Limb (tissue), 2 donors: ENCODE results near the gene GRIK1.

ENCODE experiments used
- DNase-seq, 2 donors: peaks; one replicate each; pipeline ENCODE4 v3.0.0-alpha.2; 2016; ENCODE audit errors: extremely low spot score in 2 of 2

Gene GRIK1

GRCh38 chr21:29829564-29830275 lies 110.1 kb downstream of the GRIK1 start:
- DNase-seq = no peak

DNA sequence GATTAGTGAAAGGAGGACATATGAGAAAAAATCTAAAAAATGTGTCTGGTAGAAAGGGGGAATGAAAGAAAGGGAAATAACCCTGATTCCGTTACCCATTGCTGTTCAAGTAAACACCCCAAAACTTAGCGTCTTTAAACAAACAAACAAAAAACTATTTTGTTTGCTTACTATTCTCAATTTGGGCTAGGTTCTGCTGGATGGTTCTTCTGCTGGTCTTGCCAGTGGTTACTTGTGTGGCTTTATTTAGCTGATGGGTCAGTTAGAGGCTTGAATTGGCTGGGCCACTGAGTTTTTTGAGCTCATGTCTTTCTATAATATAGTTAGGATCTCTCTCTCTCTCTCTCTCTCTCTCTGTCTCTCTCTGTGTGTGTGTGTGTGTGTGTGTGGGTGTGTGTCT lies 112.1 kb downstream of the GRIK1 start:
- DNase-seq = no peak

GRCh38 chr21:29827236-29827635 lies 112.6 kb downstream of the GRIK1 start:
- no peak for DNase-seq

DNA sequence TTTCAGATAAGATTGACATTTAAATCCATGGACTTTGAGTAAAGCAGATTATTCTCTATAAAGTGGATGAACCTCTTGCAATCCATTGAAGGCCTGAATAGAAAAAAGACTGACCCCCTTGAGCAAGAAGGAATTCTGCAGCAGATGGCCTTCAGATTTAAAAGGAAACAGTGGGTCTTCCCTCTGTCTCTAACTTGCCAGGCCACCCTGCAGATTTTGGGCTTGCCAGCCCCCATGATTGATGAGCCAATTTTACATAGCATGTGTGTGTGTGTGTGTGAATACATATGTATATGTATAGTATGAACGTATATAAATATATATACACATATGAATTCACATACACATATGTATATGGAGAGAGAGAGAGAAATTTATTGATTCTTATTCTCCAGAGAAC lies 113.4 kb downstream of the GRIK1 start:
- DNase-seq = no peak

DNA sequence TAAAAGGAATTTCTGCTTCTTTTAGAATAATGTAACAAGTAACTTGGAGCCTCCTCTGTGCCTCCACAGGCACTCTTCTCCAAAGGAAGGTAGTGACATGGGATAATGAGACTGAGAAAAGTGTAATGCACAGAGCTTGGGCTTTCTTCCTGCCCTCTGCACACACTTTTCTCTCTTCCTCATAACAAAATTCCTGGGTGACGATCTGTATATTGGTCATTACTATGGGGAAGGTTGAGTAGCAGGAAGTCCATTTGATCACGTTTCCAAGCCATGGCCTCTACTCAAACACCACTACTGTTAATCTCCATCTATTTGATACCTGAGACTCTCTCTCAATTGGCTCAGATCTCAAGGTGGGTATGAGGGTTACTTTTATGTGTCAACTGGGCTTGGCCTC lies 113.9 kb downstream of the GRIK1 start:
- DNase-seq = no peak

- no peak for DNase-seq
These were observed 114.5 kb downstream of the GRIK1 start for GRCh38 chr21:29825345-29825744.

DNA sequence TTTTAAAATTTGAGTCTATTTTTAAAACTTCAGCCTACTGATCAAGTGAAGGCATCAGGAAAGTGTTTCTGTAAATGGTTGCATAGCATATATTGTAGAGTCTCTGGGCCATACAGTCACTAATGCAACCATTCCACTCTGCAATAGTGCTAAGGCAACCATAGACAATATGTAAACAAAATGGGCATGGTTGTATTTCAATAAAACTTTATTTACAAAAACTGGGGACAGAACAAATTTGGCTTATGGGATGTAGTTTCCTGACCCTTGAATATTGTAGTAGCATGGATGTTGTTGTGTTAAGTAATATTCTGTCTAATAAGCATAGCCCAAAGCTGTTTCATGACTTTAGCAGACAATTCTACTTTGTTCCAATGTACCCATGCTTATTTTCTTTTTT lies 117.7 kb downstream of the GRIK1 start:
- no peak for DNase-seq

GRCh38 chr21:29821230-29821629 lies 118.6 kb downstream of the GRIK1 start:
- no peak for DNase-seq

GRCh38 chr21:29819675-29820326 lies 120.0 kb downstream of the GRIK1 start:
- no peak for DNase-seq

- no peak for DNase-seq
These were observed 121.3 kb downstream of the GRIK1 start for GRCh38 chr21:29818383-29818921.

DNA sequence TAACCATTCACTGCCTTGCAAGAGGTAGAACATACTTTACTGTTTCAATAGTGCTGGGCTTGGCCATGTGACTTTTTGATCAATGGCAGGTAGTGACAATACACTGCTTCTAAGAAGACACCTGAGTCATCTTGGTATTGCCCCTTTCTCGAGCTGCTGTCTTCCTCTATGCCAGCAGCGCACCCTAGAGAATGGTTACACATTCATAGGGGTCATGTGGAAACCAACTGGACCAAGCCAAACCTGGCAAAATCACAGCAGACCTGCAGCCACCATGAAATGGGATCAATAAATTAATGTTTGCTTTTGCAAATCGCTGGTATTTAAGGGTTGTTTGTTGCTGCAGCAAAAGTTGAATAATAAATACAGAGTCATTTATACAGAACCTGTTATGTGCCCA lies 122.3 kb downstream of the GRIK1 start:
- DNase-seq = no peak

- no peak for DNase-seq
These were observed 126.8 kb downstream of the GRIK1 start for GRCh38 chr21:29812947-29813346.

DNA sequence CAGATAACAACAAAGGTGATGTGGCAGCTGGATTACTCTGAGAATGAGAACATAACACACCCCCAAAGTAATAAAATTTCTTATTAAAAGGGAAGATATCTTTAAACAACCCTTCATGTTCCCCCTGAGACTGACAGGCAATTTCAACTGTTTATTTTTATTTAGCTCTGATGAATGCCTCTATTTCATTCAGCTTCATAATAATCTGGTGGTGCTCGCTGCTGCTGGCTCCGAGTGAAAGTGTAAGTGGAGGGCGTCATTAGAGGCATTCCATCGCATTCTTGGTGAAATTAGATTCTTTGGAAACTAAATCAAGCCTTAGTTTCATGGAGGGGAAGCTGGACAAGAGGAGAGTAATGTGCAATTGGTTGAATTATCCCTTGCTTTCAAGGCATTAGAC lies 128.9 kb downstream of the GRIK1 start:
- no peak for DNase-seq

DNA sequence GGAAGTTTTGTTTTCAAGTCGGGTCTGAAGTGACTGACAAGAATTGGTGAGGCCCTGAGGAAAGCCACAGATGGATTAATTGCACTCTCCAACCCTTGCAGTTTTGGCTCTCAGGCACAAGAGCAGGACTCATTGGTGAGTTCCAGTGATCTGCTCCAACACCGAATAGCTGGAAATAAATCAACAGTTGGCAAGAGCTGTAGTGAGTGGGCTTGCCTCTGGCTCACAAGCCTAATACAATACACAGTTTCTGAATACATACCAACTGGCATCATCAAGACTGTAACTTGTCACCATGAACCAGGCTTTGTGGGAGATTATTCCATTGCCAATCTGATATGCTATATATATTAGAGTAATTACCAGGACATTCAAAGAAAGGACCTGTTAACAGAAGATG lies 131.6 kb downstream of the GRIK1 start:
- DNase-seq = no peak

GRCh38 chr21:29805105-29805504 lies 134.7 kb downstream of the GRIK1 start:
- no peak for DNase-seq

DNA sequence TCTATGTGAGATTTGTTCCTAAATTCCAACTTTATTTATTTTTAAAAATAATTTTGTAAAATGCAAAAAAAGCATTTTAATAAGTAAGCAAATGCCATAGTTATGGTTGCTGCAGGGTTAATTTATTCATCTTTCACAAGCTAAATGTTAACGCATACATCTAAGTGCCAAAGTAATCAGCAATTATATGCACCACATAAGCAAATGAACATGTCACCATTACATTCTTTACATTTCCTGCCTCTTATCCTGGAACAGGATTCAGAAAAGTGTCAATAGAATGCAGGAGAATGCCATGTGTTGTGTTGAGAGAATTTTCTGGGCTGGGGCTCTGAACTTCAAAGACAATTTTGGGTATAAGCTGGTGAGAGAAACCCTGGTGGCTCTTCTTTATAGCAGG lies 136.6 kb downstream of the GRIK1 start:
- no peak for DNase-seq

GRCh38 chr21:29801122-29801521 lies 138.7 kb downstream of the GRIK1 start:
- no peak for DNase-seq

GRCh38 chr21:29800056-29800455 lies 139.7 kb downstream of the GRIK1 start:
- DNase-seq = no peak

DNA sequence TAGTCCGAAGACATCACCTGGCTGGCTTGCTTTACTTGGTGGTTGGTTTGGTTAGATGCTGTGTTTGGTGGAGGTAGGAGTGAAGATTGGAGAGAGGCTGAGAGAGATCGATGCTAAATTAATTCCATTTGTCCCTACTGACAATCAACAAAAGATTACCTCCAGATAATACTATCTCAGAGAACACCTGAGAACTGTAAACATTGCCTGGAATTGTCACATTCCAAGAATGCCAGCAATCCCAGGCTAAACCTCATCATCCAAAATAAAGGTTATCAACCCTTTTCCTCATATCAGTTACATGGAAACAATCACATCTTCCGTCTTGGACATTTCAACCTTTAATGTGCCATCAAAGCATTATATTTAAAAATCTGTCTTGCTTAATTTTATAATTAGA lies 141.0 kb downstream of the GRIK1 start:
- DNase-seq = no peak

DNA sequence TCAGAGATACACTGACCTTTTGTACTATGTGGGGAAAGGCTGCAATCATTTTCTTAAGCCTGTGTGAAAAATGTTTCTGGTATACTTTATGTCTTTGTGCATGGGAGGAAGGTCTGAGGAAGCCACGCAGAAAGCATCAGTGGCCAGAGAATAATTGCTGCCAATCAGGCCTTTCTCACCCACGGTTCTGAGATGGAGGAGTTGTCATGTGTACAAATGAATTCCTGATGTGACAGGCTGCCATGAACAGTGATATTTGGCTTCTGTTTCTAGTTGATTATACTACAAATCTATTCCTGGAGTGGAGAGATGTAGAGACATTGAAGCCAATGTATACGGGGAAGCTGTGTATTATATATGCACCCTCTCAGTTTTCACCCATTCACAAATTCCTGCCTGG lies 142.6 kb downstream of the GRIK1 start:
- DNase-seq = no peak

DNA sequence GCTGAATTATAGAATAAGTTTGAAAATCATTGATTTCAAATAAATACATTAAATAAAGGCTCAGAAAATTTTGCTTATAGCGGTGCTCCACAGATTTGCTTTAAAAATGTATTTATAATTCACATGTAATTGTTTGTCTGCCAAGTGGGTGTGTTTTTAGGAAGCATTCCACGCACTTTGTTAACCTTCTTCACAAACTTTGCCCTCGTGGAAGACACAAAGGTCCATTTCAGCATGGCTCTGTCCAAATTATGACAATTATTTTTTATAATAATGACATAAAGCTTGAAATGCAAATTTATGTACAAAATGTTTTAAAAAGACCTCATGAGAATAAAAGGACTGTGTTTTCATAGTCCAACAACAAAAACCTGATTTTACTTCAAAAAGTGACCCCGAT lies 146.1 kb downstream of the GRIK1 start:
- DNase-seq = no peak

DNA sequence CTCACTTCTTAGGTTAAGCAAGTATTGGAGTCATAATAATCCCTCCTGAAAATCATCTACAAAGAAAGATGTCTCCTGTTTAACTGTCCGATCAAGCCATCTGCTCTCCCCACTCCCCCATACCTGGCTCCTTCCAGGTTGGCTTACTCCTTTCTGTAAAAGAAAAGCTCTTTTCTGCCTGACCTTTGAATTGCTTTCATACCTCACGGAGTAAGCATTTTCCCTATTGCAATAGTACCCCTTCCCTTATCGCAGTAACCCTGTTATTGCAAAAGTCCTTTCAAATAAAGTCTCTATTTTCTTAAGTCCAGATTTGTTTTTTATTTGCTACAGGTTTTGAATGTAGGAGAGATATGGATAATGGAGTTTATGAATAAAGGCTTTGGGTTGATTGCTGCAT lies 150.4 kb downstream of the GRIK1 start:
- DNase-seq = no peak

GRCh38 chr21:29788752-29789151 lies 151.0 kb downstream of the GRIK1 start:
- no peak for DNase-seq
